Inflammatory macrophage treated with lipopolysaccharide for 1 hour (primary cell): ENCODE data around the gene PLXDC2.
A peak's percentile ranks its signal among the peaks of the same experiment; 100 is the strongest.

Experiments
- DNase-seq, 2 donors: peaks; one replicate each; pipeline ENCODE4 v3.0.0-alpha.2; 2020 to 2022

The PLXDC2 gene

GRCh38 chr10:20065814-20066213, 249.6 kb downstream of the PLXDC2 start:
- DNase-seq: peak; percentile 6 to 15

- no peak for DNase-seq
Observed at GRCh38 chr10:20073167-20073566, 256.9 kb downstream of the PLXDC2 start.

- no peak for DNase-seq
Observed at GRCh38 chr10:20075713-20076112, 259.5 kb downstream of the PLXDC2 start.

GRCh38 chr10:20084451-20084850, 268.2 kb downstream of the PLXDC2 start:
- DNase-seq: no peak

- no peak for DNase-seq
Observed at GRCh38 chr10:20085115-20085514, 268.9 kb downstream of the PLXDC2 start.

- no peak for DNase-seq
Observed at GRCh38 chr10:20087353-20087752, 271.1 kb downstream of the PLXDC2 start.

GRCh38 chr10:20088061-20088701, 271.9 kb downstream of the PLXDC2 start:
- no peak for DNase-seq

- no peak for DNase-seq
Observed at GRCh38 chr10:20089879-20090278, 273.6 kb downstream of the PLXDC2 start.

GRCh38 chr10:20090831-20091230, 274.6 kb downstream of the PLXDC2 start:
- no peak for DNase-seq

GRCh38 chr10:20091698-20092097, 275.5 kb downstream of the PLXDC2 start:
- DNase-seq: no peak

- DNase-seq: no peak
Observed at GRCh38 chr10:20093600-20093999, 277.4 kb downstream of the PLXDC2 start.

- DNase-seq: no peak
Observed at GRCh38 chr10:20094226-20094976, 278.2 kb downstream of the PLXDC2 start.

GRCh38 chr10:20100171-20100570, 283.9 kb downstream of the PLXDC2 start:
- peak; percentile 67 to 72 for DNase-seq

GRCh38 chr10:20105236-20105635, 289.0 kb downstream of the PLXDC2 start:
- DNase-seq: no peak

GRCh38 chr10:20105931-20106330, 289.7 kb downstream of the PLXDC2 start:
- no peak for DNase-seq

GRCh38 chr10:20108021-20108420, 291.8 kb downstream of the PLXDC2 start:
- no peak for DNase-seq

- DNase-seq: no peak
Observed at GRCh38 chr10:20109613-20110012, 293.4 kb downstream of the PLXDC2 start.

GRCh38 chr10:20110125-20111100, 294.2 kb downstream of the PLXDC2 start:
- DNase-seq: no peak

GRCh38 chr10:20114179-20114578, 297.9 kb downstream of the PLXDC2 start:
- DNase-seq: no peak

- DNase-seq: no peak
Observed at GRCh38 chr10:20115894-20116293, 299.7 kb downstream of the PLXDC2 start.

GRCh38 chr10:20117471-20117870, 301.2 kb downstream of the PLXDC2 start:
- DNase-seq: peak in 1 of 2 donors; percentile 21

GRCh38 chr10:20118119-20118518, 301.9 kb downstream of the PLXDC2 start:
- no peak for DNase-seq

- DNase-seq: peak; percentile 88 to 92
Observed at GRCh38 chr10:20128811-20129210, 312.6 kb downstream of the PLXDC2 start.
